IPS-20b (cell line): ENCODE data around the gene WBP2NL.

Source experiments
- H3K27ac ChIP-seq: one replicate; pipeline ENCODE4 v1.5.1; 2013; ENCODE audit warnings: low read length
- H3K27me3 ChIP-seq: 2 replicates; pipeline ENCODE4 v1.6.1; 2013; ENCODE audit warnings: mild to moderate bottlenecking, low read length, inconsistent platforms; ENCODE audit not compliant: insufficient read depth
- H3K36me3 ChIP-seq: 2 replicates; pipeline ENCODE4 v1.6.1; 2013; ENCODE audit warnings: low read depth, mild to moderate bottlenecking, inconsistent platforms, low read length, moderate library complexity; ENCODE audit not compliant: insufficient read depth
- H3K4me1 ChIP-seq: 2 replicates; pipeline ENCODE4 v1.6.1; 2013; ENCODE audit warnings: mild to moderate bottlenecking, control low read depth, inconsistent platforms, low read length, moderate library complexity; ENCODE audit not compliant: insufficient read depth
- H3K4me3 ChIP-seq: 2 replicates; pipeline ENCODE4 v1.5.1; 2013; ENCODE audit warnings: mild to moderate bottlenecking, low read length, inconsistent platforms
- H3K9ac ChIP-seq: 2 replicates; pipeline ENCODE4 v1.6.1; 2013; ENCODE audit warnings: low read depth, mild to moderate bottlenecking, inconsistent platforms, low read length, moderate library complexity
- H3K9me3 ChIP-seq: 2 replicates; pipeline ENCODE4 v1.6.1; 2013; ENCODE audit warnings: mild to moderate bottlenecking, low read depth, low read length, inconsistent platforms; ENCODE audit not compliant: insufficient read depth

The WBP2NL gene

GRCh38 chr22:42010778-42011177 lies 12.2 kb downstream of the WBP2NL start:
- H3K27me3 ChIP-seq, result no peaks in the 10 kb centered on the region
- no peak overlapping the region for H3K9ac ChIP-seq
- H3K4me1 ChIP-seq, result no peaks in the 10 kb centered on the region
- no peak overlapping the region for H3K27ac ChIP-seq
- H3K36me3 ChIP-seq, result no peaks in the 10 kb centered on the region
- H3K9me3 ChIP-seq, result peaks cover 15% of the 10 kb centered on the region
- H3K4me3 ChIP-seq, result no peak overlapping the region

- Histone ChIP-seq H3K9ac (no peak overlapping the region), H3K9me3 (peaks cover 15% of the 10 kb centered on the region), H3K4me3 (no peak overlapping the region), H3K36me3 (no peaks in the 10 kb centered on the region), H3K4me1 (no peaks in the 10 kb centered on the region), H3K27me3 (no peaks in the 10 kb centered on the region), H3K27ac (no peak overlapping the region)
Observed at GRCh38 chr22:42013385-42013784, 14.8 kb downstream of the WBP2NL start.

GRCh38 chr22:42016111-42016510 lies 17.5 kb downstream of the WBP2NL start:
- Histone ChIP-seq H3K4me3 (no peak overlapping the region), H3K27me3 (0 out of 2 replicates have a peak, but pooled peaks cover 5% of the 10 kb centered on the region), H3K9me3 (no peaks in the 10 kb centered on the region), H3K36me3 (no peaks in the 10 kb centered on the region), H3K9ac (no peak overlapping the region), H3K27ac (no peak overlapping the region), H3K4me1 (no peaks in the 10 kb centered on the region)

GRCh38 chr22:42018224-42018623 lies 19.6 kb downstream of the WBP2NL start:
- no peak overlapping the region for H3K4me3 ChIP-seq
- no peaks in the 10 kb centered on the region for H3K4me1 ChIP-seq
- no peak overlapping the region for H3K9ac ChIP-seq
- no peak overlapping the region for H3K27ac ChIP-seq
- 0 out of 2 replicates have a peak, but pooled peaks cover 5% of the 10 kb centered on the region for H3K27me3 ChIP-seq
- no peaks in the 10 kb centered on the region for H3K9me3 ChIP-seq
- H3K36me3 ChIP-seq, result no peaks in the 10 kb centered on the region

- Histone ChIP-seq H3K9ac (no peak overlapping the region), H3K27ac (no peak overlapping the region), H3K4me1 (no peaks in the 10 kb centered on the region), H3K36me3 (no peaks in the 10 kb centered on the region), H3K27me3 (0 out of 2 replicates have a peak, but pooled peaks cover 5% of the 10 kb centered on the region), H3K9me3 (no peaks in the 10 kb centered on the region), H3K4me3 (no peak overlapping the region)
Observed at GRCh38 chr22:42021571-42021970, 23.0 kb downstream of the WBP2NL start.

- Histone ChIP-seq H3K27ac (no peak overlapping the region), H3K36me3 (no peaks in the 10 kb centered on the region), H3K4me1 (no peaks in the 10 kb centered on the region), H3K27me3 (0 out of 2 replicates have a peak, but pooled peaks cover 5% of the 10 kb centered on the region), H3K9me3 (no peaks in the 10 kb centered on the region), H3K4me3 (no peak overlapping the region), H3K9ac (no peak overlapping the region)
Observed at GRCh38 chr22:42022162-42022847, 23.7 kb downstream of the WBP2NL start.

GRCh38 chr22:42025421-42025820 lies 26.8 kb downstream of the WBP2NL start:
- Histone ChIP-seq H3K4me3 (no peak overlapping the region), H3K9me3 (no peaks in the 10 kb centered on the region), H3K4me1 (no peaks in the 10 kb centered on the region), H3K36me3 (no peaks in the 10 kb centered on the region), H3K27me3 (no peaks in the 10 kb centered on the region), H3K27ac (no peak overlapping the region), H3K9ac (no peak overlapping the region)

GRCh38 chr22:42026705-42027104 lies 28.1 kb downstream of the WBP2NL start:
- Histone ChIP-seq H3K36me3 (no peaks in the 10 kb centered on the region), H3K27me3 (no peaks in the 10 kb centered on the region), H3K9ac (no peak overlapping the region), H3K4me3 (no peak overlapping the region), H3K9me3 (no peaks in the 10 kb centered on the region), H3K4me1 (no peaks in the 10 kb centered on the region), H3K27ac (no peak overlapping the region)

GRCh38 chr22:42033263-42034181 lies 34.9 kb downstream of the WBP2NL start:
- Histone ChIP-seq H3K4me1 (no peaks in the 10 kb centered on the region), H3K9ac (no peak overlapping the region), H3K4me3 (no peak overlapping the region; the same call in 1 of the 2 replicates), H3K27ac (no peak overlapping the region), H3K9me3 (peaks cover 14% of the 10 kb centered on the region), H3K36me3 (no peaks in the 10 kb centered on the region), H3K27me3 (no peaks in the 10 kb centered on the region)

GRCh38 chr22:42035256-42035655 lies 36.7 kb downstream of the WBP2NL start:
- no peaks in the 10 kb centered on the region for H3K36me3 ChIP-seq
- H3K9me3 ChIP-seq, result peaks cover 14% of the 10 kb centered on the region
- H3K27me3 ChIP-seq, result no peaks in the 10 kb centered on the region
- H3K4me1 ChIP-seq, result no peaks in the 10 kb centered on the region
- H3K27ac ChIP-seq, result no peak overlapping the region
- no peak overlapping the region for H3K9ac ChIP-seq
- no peak overlapping the region for H3K4me3 ChIP-seq

GRCh38 chr22:42039271-42039670 lies 40.7 kb downstream of the WBP2NL start:
- H3K4me1 ChIP-seq, result no peaks in the 10 kb centered on the region
- no peaks in the 10 kb centered on the region for H3K36me3 ChIP-seq
- H3K27me3 ChIP-seq, result no peaks in the 10 kb centered on the region
- H3K9ac ChIP-seq, result no peak overlapping the region
- no peak overlapping the region for H3K27ac ChIP-seq
- no peak overlapping the region for H3K4me3 ChIP-seq
- peaks cover 6% of the 10 kb centered on the region; the same call in 1 of the 2 replicates for H3K9me3 ChIP-seq

- no peaks in the 10 kb centered on the region for H3K4me1 ChIP-seq
- no peak overlapping the region for H3K9ac ChIP-seq
- H3K27ac ChIP-seq, result no peak overlapping the region
- no peaks in the 10 kb centered on the region for H3K36me3 ChIP-seq
- no peaks in the 10 kb centered on the region for H3K27me3 ChIP-seq
- no peak overlapping the region for H3K4me3 ChIP-seq
- peaks cover 4% of the 10 kb centered on the region; the same call in 1 of the 2 replicates for H3K9me3 ChIP-seq
Observed at GRCh38 chr22:42041784-42042183, 43.2 kb downstream of the WBP2NL start.
